Measurements from ENCODE around the gene EIF1B. TPM values are rescaled to one million over a fixed set of nuclear protein-coding genes. Genes with fewer than 3 reads are reported as not detected.
"Not testable (repeated sequence)": the region's sequence is repeated elsewhere in the genome, so short reads cannot be mapped to it uniquely, and the experiment has no call there.

The EIF1B gene
- total RNA-seq, 1 experiment from 2014 or later: 39.9 TPM

GRCh38 chr3:40278791-40279190 lies 30.7 kb upstream of the EIF1B start:
- no TSS peak for BruUV-seq (replicated peaks)
- intact Hi-C loops (cut with micrococcal nuclease; ENCODE audit: unreplicated experiment): no loop called here
- Histone ChIP-seq H2AFZ (no peak overlapping the region), H3K4me1 (replicated peaks; ENCODE audit: insufficient read depth) (no peaks in the 10 kb centered on the region), H3K4me3 (no peak overlapping the region), H3K27ac (no peak overlapping the region), H4K20me1 (ENCODE audit: insufficient read depth) (no peaks in the 10 kb centered on the region), H3K4me2 (no peak overlapping the region), H3F3A (ENCODE audit: insufficient read depth, low read depth) (no peaks in the 10 kb centered on the region), H3K36me3 (ENCODE audit: low read depth) (no peaks in the 10 kb centered on the region), H3K27me3 (ENCODE audit: insufficient read depth, low read depth) (no peaks in the 10 kb centered on the region), H3K9me3 (ENCODE audit: insufficient read depth, low read depth) (no peaks in the 10 kb centered on the region), H3K9me2 (ENCODE audit: insufficient read depth) (no peaks in the 10 kb centered on the region), H3K79me2 (ENCODE audit: low read depth) (no peaks in the 10 kb centered on the region)
- ChIA-PET POLR2A (ENCODE audit: unreplicated experiment) (no interaction called here), CTCF (no interaction called here)
- TF ChIP-seq EZH2 (IDR thresholded peaks at IDR 0.05; ENCODE audit: low read depth): no peak
- no peak for TF ChIP-seq CTCF (conservative IDR thresholded peaks at IDR 0.05)
- no peak for DNase-seq

- H3F3A ChIP-seq (ENCODE audit: insufficient read depth, low read depth): no peaks in the 10 kb centered on the region
- no TSS peak for BruUV-seq (replicated peaks)
- H3K9me3 ChIP-seq (ENCODE audit: insufficient read depth, low read depth): no peaks in the 10 kb centered on the region
- no peak overlapping the region for H3K4me3 ChIP-seq
- TF ChIP-seq EZH2 (IDR thresholded peaks at IDR 0.05; ENCODE audit: low read depth) (no peak), CTCF (conservative IDR thresholded peaks at IDR 0.05) (no peak)
- no peaks in the 10 kb centered on the region for H3K9me2 ChIP-seq (ENCODE audit: insufficient read depth)
- ChIA-PET POLR2A (ENCODE audit: unreplicated experiment) (no interaction called here), CTCF (no interaction called here)
- H3K4me1 ChIP-seq (replicated peaks; ENCODE audit: insufficient read depth): no peaks in the 10 kb centered on the region
- no peaks in the 10 kb centered on the region for H3K36me3 ChIP-seq (ENCODE audit: low read depth)
- no peak overlapping the region for H2AFZ ChIP-seq
- intact Hi-C loops (cut with micrococcal nuclease; ENCODE audit: unreplicated experiment): no loop called here
- H3K27me3 ChIP-seq (ENCODE audit: insufficient read depth, low read depth): no peaks in the 10 kb centered on the region
- no peak overlapping the region for H3K27ac ChIP-seq
- no peaks in the 10 kb centered on the region for H4K20me1 ChIP-seq (ENCODE audit: insufficient read depth)
- H3K4me2 ChIP-seq: no peak overlapping the region
- DNase-seq: no peak
- H3K79me2 ChIP-seq (ENCODE audit: low read depth): no peaks in the 10 kb centered on the region
Measured at GRCh38 chr3:40281995-40282394, 27.5 kb upstream of the EIF1B start.

- H3K4me2 ChIP-seq; DNase-seq; H3K79me2 ChIP-seq (ENCODE audit: low read depth); H3K36me3 ChIP-seq (ENCODE audit: low read depth); H3K4me3 ChIP-seq; H3K4me1 ChIP-seq (replicated peaks; ENCODE audit: insufficient read depth); H3K27me3 ChIP-seq (ENCODE audit: insufficient read depth, low read depth); POLR2A ChIA-PET (ENCODE audit: unreplicated experiment); H3K9me2 ChIP-seq (ENCODE audit: insufficient read depth); H3F3A ChIP-seq (ENCODE audit: insufficient read depth, low read depth); intact Hi-C loops (cut with micrococcal nuclease; ENCODE audit: unreplicated experiment); CTCF ChIA-PET; H4K20me1 ChIP-seq (ENCODE audit: insufficient read depth); H2AFZ ChIP-seq; BruUV-seq (replicated peaks); H3K9me3 ChIP-seq (ENCODE audit: insufficient read depth, low read depth); H3K27ac ChIP-seq: not testable (repeated sequence)
Measured at GRCh38 chr3:40283057-40283456, 26.4 kb upstream of the EIF1B start.

GRCh38 chr3:40287248-40287647 lies 22.3 kb upstream of the EIF1B start:
- no peak for DNase-seq
- no peaks in the 10 kb centered on the region for H3K79me2 ChIP-seq (ENCODE audit: low read depth)
- no peaks in the 10 kb centered on the region for H3F3A ChIP-seq (ENCODE audit: insufficient read depth, low read depth)
- H3K36me3 ChIP-seq (ENCODE audit: low read depth): no peaks in the 10 kb centered on the region
- no TSS peak for BruUV-seq (replicated peaks)
- CTCF ChIA-PET: no interaction called here
- H3K4me2 ChIP-seq: no peak overlapping the region
- TF ChIP-seq CTCF (conservative IDR thresholded peaks at IDR 0.05) (no peak), EZH2 (IDR thresholded peaks at IDR 0.05; ENCODE audit: low read depth) (no peak)
- H3K9me3 ChIP-seq (ENCODE audit: insufficient read depth, low read depth): no peaks in the 10 kb centered on the region
- no peaks in the 10 kb centered on the region for H4K20me1 ChIP-seq (ENCODE audit: insufficient read depth)
- no peak overlapping the region for H3K4me3 ChIP-seq
- intact Hi-C loops (cut with micrococcal nuclease; ENCODE audit: unreplicated experiment): no loop called here
- POLR2A ChIA-PET (ENCODE audit: unreplicated experiment): no interaction called here
- no peak overlapping the region for H2AFZ ChIP-seq
- H3K27me3 ChIP-seq (ENCODE audit: insufficient read depth, low read depth): no peaks in the 10 kb centered on the region
- H3K27ac ChIP-seq: no peak overlapping the region
- H3K9me2 ChIP-seq (ENCODE audit: insufficient read depth): no peaks in the 10 kb centered on the region
- no peaks in the 10 kb centered on the region for H3K4me1 ChIP-seq (replicated peaks; ENCODE audit: insufficient read depth)

Data from PC-9 (cell line).